ENCODE results near the gene PTPRS.

DNA sequence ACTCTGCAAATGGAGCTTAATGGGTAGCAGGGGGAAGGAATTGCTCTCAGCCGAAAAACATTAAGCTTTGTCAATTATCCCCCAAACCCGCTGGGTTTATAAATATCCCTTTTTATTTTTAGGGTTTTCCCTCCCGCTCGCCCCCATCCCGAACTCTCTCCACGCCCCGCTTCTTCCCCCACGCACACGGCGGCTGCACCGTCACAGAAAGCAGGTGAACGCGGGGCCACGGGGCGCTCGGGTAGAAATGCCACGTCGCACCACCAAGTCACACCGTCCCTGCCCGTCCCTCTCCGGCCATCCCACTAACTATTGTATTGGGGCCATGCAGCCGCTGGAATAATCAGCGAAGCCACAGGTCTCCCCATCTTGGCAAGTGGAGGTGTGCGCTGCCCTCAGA, 3.5 kb downstream of the PTPRS start:
- TF ChIP-seq, protein P1, sequence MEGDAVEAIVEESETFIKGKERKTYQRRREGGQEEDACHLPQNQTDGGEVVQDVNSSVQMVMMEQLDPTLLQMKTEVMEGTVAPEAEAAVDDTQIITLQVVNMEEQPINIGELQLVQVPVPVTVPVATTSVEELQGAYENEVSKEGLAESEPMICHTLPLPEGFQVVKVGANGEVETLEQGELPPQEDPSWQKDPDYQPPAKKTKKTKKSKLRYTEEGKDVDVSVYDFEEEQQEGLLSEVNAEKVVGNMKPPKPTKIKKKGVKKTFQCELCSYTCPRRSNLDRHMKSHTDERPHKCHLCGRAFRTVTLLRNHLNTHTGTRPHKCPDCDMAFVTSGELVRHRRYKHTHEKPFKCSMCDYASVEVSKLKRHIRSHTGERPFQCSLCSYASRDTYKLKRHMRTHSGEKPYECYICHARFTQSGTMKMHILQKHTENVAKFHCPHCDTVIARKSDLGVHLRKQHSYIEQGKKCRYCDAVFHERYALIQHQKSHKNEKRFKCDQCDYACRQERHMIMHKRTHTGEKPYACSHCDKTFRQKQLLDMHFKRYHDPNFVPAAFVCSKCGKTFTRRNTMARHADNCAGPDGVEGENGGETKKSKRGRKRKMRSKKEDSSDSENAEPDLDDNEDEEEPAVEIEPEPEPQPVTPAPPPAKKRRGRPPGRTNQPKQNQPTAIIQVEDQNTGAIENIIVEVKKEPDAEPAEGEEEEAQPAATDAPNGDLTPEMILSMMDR (IDR thresholded peaks at IDR 0.05), result no peak
- no peak for TF ChIP-seq POLR2A (IDR thresholded peaks at IDR 0.05)

Data from lower leg skin (tissue), 3 donors.